GM18511 (cell line): ENCODE data around the gene HSPA12B.

Experiments used
- ATAC-seq: cut with Tn5 transposase; IDR thresholded peaks from one replicate; pipeline ENCODE4 v1.9.1; 2021; ENCODE audit warnings: mild to moderate bottlenecking, moderate library complexity; ENCODE audit not compliant: unreplicated experiment

Gene HSPA12B

GRCh38 chr20:3729378-3729777 is 3.1 kb upstream of the HSPA12B start:
- no peak for ATAC-seq

GRCh38 chr20:3729811-3730540 is 2.5 kb upstream of the HSPA12B start:
- ATAC-seq = no peak

DNA sequence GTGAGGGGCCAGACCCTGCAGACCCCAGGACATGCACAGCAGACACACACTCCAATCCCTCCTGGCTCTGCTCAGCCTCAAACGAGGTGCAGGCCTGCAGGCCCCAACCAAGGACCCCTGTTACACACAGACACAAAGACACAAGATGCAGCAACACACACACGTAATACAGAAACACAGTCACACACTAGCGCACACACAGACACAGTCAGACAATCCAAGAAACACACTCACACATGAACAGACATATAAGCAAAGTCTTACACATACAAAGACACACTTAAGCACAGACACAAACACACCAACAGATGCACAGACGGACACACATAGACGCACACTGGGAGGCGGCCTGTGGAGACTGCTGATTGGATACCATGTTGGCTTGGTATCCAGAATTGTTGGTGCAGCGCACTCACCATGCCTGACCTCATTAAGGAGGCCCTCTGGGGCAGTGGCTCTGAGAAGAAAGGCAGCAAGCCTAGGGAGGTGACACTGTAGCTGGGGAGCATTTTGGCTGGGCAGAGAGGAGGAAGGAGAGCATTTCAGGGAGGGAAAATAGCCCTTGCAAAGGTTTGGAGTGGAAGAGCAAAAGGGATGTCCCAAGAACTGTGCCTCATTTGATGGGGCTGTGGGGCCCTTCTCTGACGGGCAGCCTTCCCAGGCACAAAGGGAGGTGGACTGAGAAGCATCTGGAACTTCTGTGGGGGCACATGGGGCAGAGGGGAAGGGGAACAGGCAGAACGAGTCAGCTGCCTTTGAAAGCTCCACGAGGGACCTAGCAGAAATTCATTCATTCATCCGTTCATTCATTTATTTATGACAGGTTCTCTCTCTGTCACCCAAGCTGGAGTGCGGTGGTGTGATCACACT is 1.4 kb upstream of the HSPA12B start:
- ATAC-seq = no peak

- ATAC-seq = no peak
Observed at GRCh38 chr20:3731944-3732326, 550 bp upstream of the HSPA12B start.

GRCh38 chr20:3733119-3733995 is 872 bp downstream of the HSPA12B start:
- ATAC-seq = no peak

DNA sequence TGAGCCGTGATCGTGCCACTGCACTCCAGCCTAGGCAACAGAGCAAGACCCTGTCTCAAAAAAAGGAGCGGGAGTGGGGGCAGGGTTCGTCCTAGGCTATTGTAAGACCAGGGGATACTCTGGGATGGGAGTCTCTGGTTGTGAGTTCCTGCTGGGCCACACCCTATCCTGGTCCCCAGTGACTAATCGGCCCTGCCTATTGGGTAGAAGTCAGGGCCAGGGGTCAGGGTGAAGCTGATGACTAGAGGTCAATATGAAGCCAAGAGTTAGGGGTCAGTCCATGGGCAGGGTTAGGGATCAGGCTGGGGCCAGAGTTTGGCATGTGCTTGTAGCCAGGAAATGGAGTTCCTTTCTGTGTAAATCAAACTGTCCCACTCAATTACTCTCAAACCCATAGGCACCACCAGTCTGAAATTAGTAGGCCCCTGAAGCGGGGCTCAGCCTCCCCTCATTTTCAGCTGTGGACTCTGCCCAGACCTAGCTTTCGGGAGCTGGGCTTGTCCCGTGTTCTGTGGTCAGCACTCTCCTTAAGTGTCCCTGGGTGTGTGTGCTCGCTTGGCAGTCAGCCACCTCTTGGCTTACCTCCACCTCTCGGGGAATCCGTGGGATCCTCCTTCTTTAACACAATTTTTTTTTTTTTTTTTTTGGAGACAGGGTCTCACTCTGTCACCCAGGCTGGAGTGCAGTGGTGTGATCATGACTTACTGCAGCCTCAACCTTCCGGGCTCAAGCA is 1.8 kb downstream of the HSPA12B start:
- ATAC-seq = no peak

GRCh38 chr20:3735768-3736167 is 3.3 kb downstream of the HSPA12B start:
- no peak for ATAC-seq

DNA sequence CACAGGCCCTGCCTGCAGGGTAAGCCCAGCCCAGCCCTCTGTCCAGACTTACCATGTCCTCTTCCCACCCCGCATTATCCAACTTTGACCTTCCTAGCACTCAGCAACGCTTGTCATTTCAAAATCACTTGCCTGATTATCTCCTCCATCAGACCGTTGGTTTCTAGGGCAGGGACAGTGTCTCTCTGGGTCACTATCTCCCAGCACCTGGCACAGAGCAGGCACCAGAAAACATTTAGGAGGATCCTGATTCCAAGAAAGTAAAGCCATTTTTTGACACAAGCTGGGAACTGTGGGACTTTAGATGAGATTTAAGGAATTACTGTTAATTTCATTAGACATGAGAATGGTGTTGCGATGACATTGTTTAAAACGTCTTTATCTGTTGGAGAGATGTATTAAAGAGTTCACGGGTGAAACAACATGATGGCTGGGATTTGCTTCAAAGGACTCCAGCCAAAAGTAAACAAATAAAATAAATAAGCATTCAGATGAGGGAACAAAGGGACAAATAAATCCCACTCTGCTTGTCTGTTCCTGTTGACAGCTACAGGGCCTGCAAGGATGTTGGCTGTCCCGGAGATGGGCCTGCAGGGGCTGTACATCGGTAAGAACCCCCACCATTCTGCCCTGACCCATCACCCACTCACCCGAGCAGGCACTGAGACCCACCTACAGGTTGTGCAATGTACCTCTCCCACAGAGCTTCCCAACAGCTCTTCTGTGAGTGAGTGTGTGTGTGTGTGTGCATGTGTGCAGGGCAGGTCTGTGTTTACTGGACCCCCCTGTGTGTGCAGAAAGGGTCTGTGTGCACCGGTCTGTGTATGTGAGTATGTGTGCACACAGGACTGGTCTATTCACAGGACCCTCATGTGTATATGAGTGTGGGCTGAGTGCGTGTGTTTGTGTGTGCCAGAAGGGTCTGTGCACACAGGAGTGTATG is 5.9 kb downstream of the HSPA12B start:
- no peak for ATAC-seq

DNA sequence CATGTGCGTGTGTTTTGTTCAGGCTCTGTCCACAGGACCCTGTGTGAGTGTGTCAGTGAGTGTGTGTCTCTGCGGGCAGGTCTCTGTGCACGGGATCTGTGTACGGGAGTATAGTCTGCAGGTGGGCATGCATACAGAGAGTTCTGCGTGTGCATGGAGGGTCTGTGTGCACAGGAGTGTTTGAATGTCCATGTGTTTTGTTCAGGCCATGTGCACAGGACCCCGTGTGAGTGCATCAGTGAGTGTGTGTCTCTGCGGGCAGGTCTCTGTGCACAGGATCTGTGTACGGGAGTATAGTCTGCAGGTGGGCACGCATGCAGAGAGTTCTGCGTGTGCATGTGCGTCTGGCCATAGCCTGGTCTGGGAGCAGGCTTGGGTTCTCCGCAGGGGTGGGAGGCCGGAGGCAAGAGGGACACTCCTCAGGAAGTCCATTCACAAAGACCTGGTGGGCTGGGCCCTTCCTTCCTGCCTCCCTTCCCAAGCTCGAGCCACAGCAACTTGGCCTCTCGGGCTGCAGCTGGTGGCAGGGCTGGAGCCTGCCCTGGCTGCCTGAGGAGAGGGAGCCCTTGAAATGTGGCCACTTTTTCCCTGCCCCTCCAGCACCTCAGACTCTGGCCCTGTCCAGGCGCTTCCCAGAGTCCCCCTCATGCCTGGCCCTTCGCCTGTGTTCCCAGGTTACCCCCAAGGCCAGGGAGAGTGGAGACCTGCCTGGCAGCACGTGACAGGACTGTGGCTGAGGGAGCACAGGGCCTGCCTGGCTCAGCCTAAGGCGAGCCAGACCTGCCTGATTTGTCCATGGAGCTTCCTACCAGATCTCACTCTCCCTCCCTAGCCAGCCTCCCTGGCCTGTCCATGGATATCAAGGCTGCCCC is 6.8 kb downstream of the HSPA12B start:
- no peak for ATAC-seq

- no peak for ATAC-seq
Observed at GRCh38 chr20:3739926-3740451, 7.5 kb downstream of the HSPA12B start.

DNA sequence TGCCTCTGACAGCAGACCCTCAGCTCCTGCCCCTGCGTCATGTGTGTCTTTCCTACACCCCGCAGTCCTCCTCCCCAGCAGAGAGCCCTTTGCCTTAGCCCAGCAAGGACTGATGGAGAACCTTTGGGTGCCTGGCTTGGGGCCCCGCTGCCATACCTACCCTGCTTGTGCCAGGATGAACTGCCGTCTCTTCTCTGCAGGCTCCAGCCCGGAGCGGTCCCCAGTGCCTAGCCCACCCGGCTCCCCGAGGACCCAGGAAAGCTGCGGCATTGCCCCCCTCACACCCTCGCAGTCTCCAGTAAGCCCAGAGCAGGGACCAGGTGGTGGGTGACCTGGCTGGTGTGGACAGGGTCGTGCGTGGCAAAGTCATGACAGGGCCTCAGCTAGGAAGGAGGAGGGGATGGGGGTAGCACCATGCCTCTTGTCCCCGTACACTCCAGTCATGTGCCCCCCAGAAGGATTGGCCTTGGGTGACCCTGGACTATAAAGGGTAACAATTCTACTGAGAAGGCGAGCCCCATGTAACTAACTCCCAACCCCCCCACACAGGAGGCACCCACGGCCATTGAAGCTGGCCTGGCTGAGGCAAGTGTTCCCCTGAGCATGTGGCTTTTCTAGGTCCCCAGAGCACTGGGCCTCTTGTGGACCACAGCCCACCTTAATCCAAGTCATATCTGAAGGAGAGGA is 8.3 kb downstream of the HSPA12B start:
- ATAC-seq = no peak

DNA sequence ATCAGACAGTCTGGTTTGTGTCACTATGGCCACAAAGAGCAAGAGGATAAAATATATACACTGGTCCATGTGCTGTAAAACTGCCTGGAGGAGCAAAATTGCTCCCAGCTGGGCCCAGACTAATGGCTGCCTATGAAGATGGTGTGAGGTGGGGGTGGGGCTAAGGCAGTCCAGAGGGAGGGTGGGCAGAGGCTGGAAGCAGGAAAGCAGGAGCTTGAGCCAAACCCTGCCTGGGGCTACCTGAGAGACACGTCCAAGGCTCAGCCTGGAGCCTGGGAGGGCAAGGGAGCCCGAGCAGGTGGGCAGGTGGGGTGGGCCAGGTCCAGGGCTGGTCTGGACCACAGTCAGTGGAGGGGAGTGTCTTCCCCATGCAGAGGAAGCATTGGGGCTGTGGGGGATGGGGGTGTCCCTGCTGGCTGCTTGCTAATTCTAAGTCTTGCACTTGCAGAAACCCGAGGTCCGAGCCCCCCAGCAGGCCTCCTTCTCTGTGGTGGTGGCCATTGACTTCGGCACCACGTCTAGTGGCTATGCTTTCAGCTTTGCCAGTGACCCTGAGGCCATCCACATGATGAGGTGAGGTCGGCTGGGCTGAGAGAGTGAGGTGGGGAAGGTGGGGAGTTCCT is 9.5 kb downstream of the HSPA12B start:
- ATAC-seq = no peak

DNA sequence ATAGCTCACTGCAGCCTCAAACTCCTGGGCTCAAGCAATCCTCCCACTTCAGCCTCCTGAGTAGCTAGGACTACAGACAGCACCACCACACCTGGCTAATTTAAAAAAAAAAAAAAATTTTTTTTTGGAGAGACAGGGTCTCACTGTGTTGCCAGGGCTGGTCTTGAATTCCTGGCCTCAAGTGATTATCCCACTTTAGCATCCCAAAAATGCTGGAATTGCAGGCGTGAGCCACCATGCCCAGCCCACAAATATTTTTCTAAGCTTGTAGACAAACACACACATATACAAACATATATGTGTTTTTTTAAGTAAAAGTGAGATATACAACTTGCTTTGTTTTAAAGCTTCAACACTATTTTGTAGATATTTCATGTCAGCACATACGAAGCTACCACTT is 10.8 kb downstream of the HSPA12B start:
- ATAC-seq = no peak

DNA sequence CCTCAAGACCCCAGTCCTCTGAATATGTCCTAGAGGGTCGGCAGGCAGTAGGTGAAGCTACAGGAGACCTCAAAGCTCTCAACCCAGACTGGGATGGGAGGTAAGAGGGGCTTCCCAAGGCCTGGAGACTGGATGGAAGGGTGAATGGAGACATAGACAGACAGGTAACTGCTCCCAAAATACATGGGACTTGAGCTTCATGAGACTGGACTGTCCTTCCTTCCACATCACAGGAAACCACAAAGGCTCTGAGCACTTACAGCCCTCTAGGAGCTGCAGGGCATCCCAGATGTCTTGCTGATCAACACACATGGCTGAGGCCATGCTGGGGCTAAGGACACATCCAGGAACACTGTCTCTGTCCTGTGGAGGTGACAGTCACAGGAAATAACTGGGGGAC is 11.6 kb downstream of the HSPA12B start:
- no peak for ATAC-seq

- no peak for ATAC-seq
Observed at GRCh38 chr20:3744806-3745685, 12.6 kb downstream of the HSPA12B start.

- ATAC-seq = no peak
Observed at GRCh38 chr20:3745686-3746173, 13.2 kb downstream of the HSPA12B start.
